ENCODE data around the gene EHD1.

Gene EHD1

GRCh38 chr11:64841592-64842365 lies 36.6 kb downstream of the EHD1 start:
- POLR2A ChIA-PET = no interaction called here
- CTCF ChIA-PET = interaction anchor here (1.0 to 33.1 kb wide), 5 partner anchors 9 to 173 kb away, joined by 3 to 1137 read pairs (median 4); partner anchors contain the start of genes ARL2 and EHD1
- DNase-seq (ENCODE audit: extremely low spot score) = no peak
- TF ChIP-seq CTCF (IDR thresholded peaks at IDR 0.05; ENCODE audit: control extremely low read depth, extremely low read depth, low read depth, missing control alignments) = no peak

GRCh38 chr11:64839887-64840782 lies 38.3 kb downstream of the EHD1 start:
- POLR2A ChIA-PET = interaction anchor here (0.6 kb wide), 1 partner anchor 27 kb away, joined by 4 read pairs; no protein-coding TSS in a partner anchor
- no peak for TF ChIP-seq CTCF (IDR thresholded peaks at IDR 0.05; ENCODE audit: control extremely low read depth, extremely low read depth, low read depth, missing control alignments)
- CTCF ChIA-PET = interaction anchor here (0.6 to 33.1 kb wide), 6 partner anchors 7 to 476 kb away, joined by 3 to 1137 read pairs (median 3); partner anchors contain the start of genes ARL2 and EHD1
- DNase-seq (ENCODE audit: extremely low spot score) = no peak

- no peak for DNase-seq (ENCODE audit: extremely low spot score)
- no peak for TF ChIP-seq CTCF (IDR thresholded peaks at IDR 0.05; ENCODE audit: control extremely low read depth, extremely low read depth, low read depth, missing control alignments)
- ChIA-PET POLR2A (no interaction called here), CTCF (interaction anchor here (1.3 to 33.1 kb wide), 4 partner anchors 8 to 279 kb away, joined by 3 to 1137 read pairs (median 28); partner anchors contain the start of gene EHD1)
Observed at GRCh38 chr11:64839335-64839734, 39.1 kb downstream of the EHD1 start.

GRCh38 chr11:64838600-64839334 lies 39.7 kb downstream of the EHD1 start:
- no peak for TF ChIP-seq CTCF (IDR thresholded peaks at IDR 0.05; ENCODE audit: control extremely low read depth, extremely low read depth, low read depth, missing control alignments)
- ChIA-PET POLR2A (no interaction called here), CTCF (interaction anchor here (1.3 to 33.1 kb wide), 3 partner anchors 8 to 48 kb away, joined by 3 to 1137 read pairs (median 54); partner anchors contain the start of gene EHD1)
- no peak for DNase-seq (ENCODE audit: extremely low spot score)

- POLR2A ChIA-PET = no interaction called here
- CTCF ChIA-PET = interaction anchor here (1.3 to 33.1 kb wide), 3 partner anchors 9 to 49 kb away, joined by 3 to 1137 read pairs (median 54); partner anchors contain the start of gene EHD1
- DNase-seq (ENCODE audit: extremely low spot score) = no peak
- TF ChIP-seq CTCF (IDR thresholded peaks at IDR 0.05; ENCODE audit: control extremely low read depth, extremely low read depth, low read depth, missing control alignments) = no peak
Observed at GRCh38 chr11:64837887-64838351, 40.5 kb downstream of the EHD1 start.

Data from GM10248 (cell line).